ENCODE measurements around the gene PLAC8L1. TPM values are rescaled to one million over a fixed set of nuclear protein-coding genes. Genes with fewer than 3 reads are reported as not detected.

PLAC8L1 gene
- total and polyA plus RNA-seq, 2 of the 8 experiments (the other 6 are each of a cell fraction or from before 2014, with no cell fraction given) = 0.42 TPM; not detected in 1

DNA sequence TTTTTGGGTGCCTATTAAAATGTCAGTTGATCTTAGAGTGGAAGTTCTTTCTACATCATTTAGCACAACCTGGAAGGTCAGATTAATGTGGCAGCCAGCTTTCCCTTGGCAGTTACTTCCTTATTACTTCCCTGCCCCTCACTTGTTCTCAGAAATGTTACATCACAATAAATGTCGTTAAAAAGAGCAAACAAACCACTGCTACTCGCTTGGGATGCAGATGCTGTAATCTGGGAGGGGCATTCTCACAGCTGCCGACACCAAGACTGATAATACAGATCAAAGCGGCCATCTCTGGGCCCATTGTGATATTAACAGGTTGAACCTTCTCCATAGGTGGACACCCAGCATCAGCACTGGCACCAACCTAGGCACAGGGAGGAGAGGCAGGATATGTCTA lies 29.3 kb downstream of the PLAC8L1 start:
- Histone ChIP-seq H2BK120ac (replicated peaks; ENCODE audit: low read depth, low read length) (no peak overlapping the region), H3K9me3 (ENCODE audit: insufficient read depth in 2 of 2, low read depth in 1 of 2, low read length in 1 of 2) (no peaks in the 10 kb centered on the region), H3K56ac (replicated peaks; ENCODE audit: insufficient read length, low read depth, low read length) (no peak overlapping the region), H3K27ac (ENCODE audit: low read depth, low read length) (no peak overlapping the region), H2BK12ac (ENCODE audit: low read depth, low read length) (peak overlapping the region; percentile 28; the same call in 1 of the 2 replicates), H3K79me1 (ENCODE audit: low read depth, low read length) (no peaks in the 10 kb centered on the region), H3K36me3 (ENCODE audit: control insufficient read depth in 2 of 4, insufficient read depth in 4 of 4, low read length in 3 of 4) (no peaks in the 10 kb centered on the region), H3K18ac (ENCODE audit: extremely low read depth, low read length) (no peak overlapping the region; the same call in 1 of the 2 replicates), H2AK5ac (ENCODE audit: low read depth, low read length) (no peak overlapping the region), H3K4me1 (replicated peaks in 1 of 4; ENCODE audit: control insufficient read depth in 3 of 4, insufficient read depth in 4 of 4, low read length in 3 of 4) (peaks cover 6 to 37% (median 25%) of the 10 kb centered on the region in 4 experiments; a peak in 6 of 7 replicates), H4K5ac (ENCODE audit: insufficient read length, low read depth, low read length) (no peak overlapping the region), H3K23ac (ENCODE audit: insufficient read length) (no peak overlapping the region), H2BK15ac (ENCODE audit: low read length) (no peak overlapping the region), H3K27me3 (replicated peaks in 1 of 4; ENCODE audit: control insufficient read depth in 3 of 4, extremely low read depth in 1 of 4, insufficient read depth in 3 of 4, low read length in 3 of 4) (no peaks in the 10 kb centered on the region; a peak in 1 of 7 replicates), H3K9ac (replicated peaks in 1 of 4; ENCODE audit: extremely low read depth in 1 of 4, low read depth in 3 of 4, low read length in 3 of 4) (no peak overlapping the region), H4K91ac (replicated peaks; ENCODE audit: insufficient read length, low read length) (no peak overlapping the region), H3K23me2 (ENCODE audit: low read depth, low read length) (0 out of 2 replicates have a peak, but pooled peaks cover 5% of the 10 kb centered on the region), H2BK20ac (ENCODE audit: low read length) (no peak overlapping the region), H3K14ac (ENCODE audit: insufficient read length) (no peak overlapping the region), H3K4me3 (ENCODE audit: extremely low read depth in 1 of 4, insufficient read depth in 2 of 4, low read depth in 3 of 4, low read length in 4 of 4) (peak overlapping the region in 1 of 4 experiments; percentile 28; a peak in 1 of 8 replicates), H3K79me2 (ENCODE audit: control insufficient read depth in 1 of 2, insufficient read depth in 2 of 2, low read length in 2 of 2) (no peaks in the 10 kb centered on the region), H4K20me1 (replicated peaks in 1 of 2; ENCODE audit: control insufficient read depth in 1 of 2, insufficient read depth in 2 of 2, low read length in 2 of 2) (no peaks in the 10 kb centered on the region), H2BK5ac (ENCODE audit: low read depth, low read length) (peak overlapping the region; percentile 3; the same call in 1 of the 2 replicates), H2AFZ (ENCODE audit: low read length) (no peak overlapping the region), H3K4ac (replicated peaks; ENCODE audit: insufficient read length, low read depth, low read length) (no peak overlapping the region), H4K8ac (ENCODE audit: extremely low read depth, insufficient read depth, low read length) (no peak overlapping the region), H3K4me2 (ENCODE audit: insufficient read depth in 1 of 2, low read depth in 2 of 2, low read length in 2 of 2) (peak overlapping the region; percentile 14 to 53)
- TF ChIP-seq RNF2 (IDR thresholded peaks at IDR 0.05; ENCODE audit: borderline replicate concordance, low read depth, low read length, missing control alignments, poor library complexity, severe bottlenecking) (no peak), ASH2L (IDR thresholded peaks at IDR 0.05; ENCODE audit: low read length) (no peak), SP1 (IDR thresholded peaks at IDR 0.05; ENCODE audit: low read depth, low read length) (no peak), HDAC2 (IDR thresholded peaks at IDR 0.05; ENCODE audit: borderline replicate concordance in 1 of 2, low read depth in 2 of 2, low read length in 2 of 2) (no peak), KDM4A (IDR thresholded peaks at IDR 0.05; ENCODE audit: low read depth, low read length, severe bottlenecking) (no peak), KDM1A (IDR thresholded peaks at IDR 0.05; ENCODE audit: borderline replicate concordance, low read length) (0 out of 2 replicates have a peak, but pooled peaks have one; percentile 42)
- DNase-seq (ENCODE audit: low read depth in 1 of 2, low spot score in 2 of 2) = peak in 1 of 2 experiments; percentile 13
- peak; percentile 28 for FAIRE-seq
- 16% methylated on average over 4 of the region's 4 CpGs; no CpG with 5 or more reads in 1 of the 2 experiments for WGBS, 2 experiments (ENCODE audit: extremely low coverage in 1 of 2, insufficient coverage in 1 of 2, insufficient read length in 1 of 2, insufficient replicate concordance in 2 of 2, low coverage in 1 of 2, low lambda C conversion rate in 2 of 2, missing lambda C conversion rate in 1 of 2)
- CTCF ChIA-PET (ENCODE audit: partially characterized antibody) = interaction anchor here (0.7 kb wide), 1 partner anchor 1882 kb away, joined by 3 read pairs; no protein-coding TSS in a partner anchor
- POLR2A ChIA-PET (ENCODE audit: partially characterized antibody) = interaction anchor here (1.1 kb wide), 2 partner anchors 26 to 40 kb away, joined by 3 read pairs; no protein-coding TSS in a partner anchor

Measured in H1 (cell line).